CD14-positive monocyte (primary cell): ENCODE data around the gene FAM177A1. TPM values are rescaled to one million over a fixed set of nuclear protein-coding genes. Genes with fewer than 3 reads are reported as not detected.

ENCODE experiments used
- DNase-seq, 3 donors: peaks; one replicate each; pipeline ENCODE4 v3.0.0-alpha.2; 2011 to 2022
- H2AFZ ChIP-seq: 2 replicates; pipeline ENCODE4 v1.6.0; 2012; ENCODE audit warnings: mild to moderate bottlenecking, low read depth, low read length, inconsistent platforms; ENCODE audit not compliant: insufficient read depth, poor library complexity, severe bottlenecking
- H3K27ac ChIP-seq, 2 donors: 1 replicate in 1 of 2; 2 replicates in 1 of 2; pipeline ENCODE4 v1.5.1; 2012 to 2013; ENCODE audit warnings: low read length in 2 of 2, control low read depth in 1 of 2, inconsistent platforms in 1 of 2, low read depth in 1 of 2, mild to moderate bottlenecking in 1 of 2
- H3K27me3 ChIP-seq, 2 donors: one replicate each; pipeline versions ENCODE4 v1.6.0 to v1.6.1; 2011 to 2013; ENCODE audit warnings: low read length in 2 of 2; ENCODE audit not compliant: control insufficient read depth in 2 of 2, insufficient read depth in 2 of 2
- H3K36me3 ChIP-seq, 2 donors: replicated peaks in 1 of 2; 1 replicate in 1 of 2; 2 replicates in 1 of 2; pipeline versions ENCODE4 v1.5.1 to v1.6.1; 2012 to 2013; ENCODE audit warnings: low read length in 2 of 2, control low read depth in 1 of 2, inconsistent platforms in 1 of 2, mild to moderate bottlenecking in 1 of 2; ENCODE audit not compliant: insufficient read depth in 2 of 2, control insufficient read depth in 1 of 2
- H3K4me1 ChIP-seq, 2 donors: 1 replicate in 1 of 2; 2 replicates in 1 of 2; pipeline versions ENCODE4 v1.5.1 to v1.6.1; 2012 to 2013; ENCODE audit warnings: low read length in 2 of 2, control low read depth in 1 of 2, inconsistent platforms in 1 of 2, mild to moderate bottlenecking in 1 of 2, moderate library complexity in 1 of 2; ENCODE audit not compliant: insufficient read depth in 2 of 2, control insufficient read depth in 1 of 2
- H3K4me2 ChIP-seq: replicated peaks from 2 replicates; pipeline ENCODE3; 2012; ENCODE audit warnings: low read length, moderate library complexity, mild to moderate bottlenecking; ENCODE audit not compliant: poor library complexity, severe bottlenecking; ENCODE audit errors: extremely low read depth
- H3K4me3 ChIP-seq, 3 experiments: fragments of 200-600 bp in 1 of 3; sonication (generic) in 1 of 3; replicated peaks in 1 of 3; 1 replicate in 2 of 3; 2 replicates in 1 of 3; pipeline ENCODE4 v1.5.1; 2011 to 2013; ENCODE audit warnings: low read length in 3 of 3, mild to moderate bottlenecking in 3 of 3, control low read depth in 2 of 3, low read depth in 2 of 3, inconsistent platforms in 1 of 3, moderate library complexity in 1 of 3
- H3K79me2 ChIP-seq: 2 replicates; pipeline ENCODE4 v1.6.0; 2012; ENCODE audit warnings: mild to moderate bottlenecking, control low read depth, inconsistent platforms, low read length, moderate library complexity; ENCODE audit not compliant: insufficient read depth
- H3K9ac ChIP-seq: 2 replicates; pipeline ENCODE4 v1.6.0; 2017; ENCODE audit warnings: low read length, mild to moderate bottlenecking; ENCODE audit not compliant: insufficient read depth, poor library complexity, severe bottlenecking
- H3K9me3 ChIP-seq, 2 donors: replicated peaks in 1 of 2; 1 replicate in 1 of 2; 2 replicates in 1 of 2; pipeline versions ENCODE4 v1.5.1 to v1.6.1; 2012 to 2013; ENCODE audit warnings: low read length in 2 of 2, control low read depth in 1 of 2; ENCODE audit not compliant: control insufficient read depth in 1 of 2, insufficient read depth in 1 of 2
- H4K20me1 ChIP-seq: 2 replicates; pipeline ENCODE4 v1.6.0; 2012; ENCODE audit warnings: mild to moderate bottlenecking, low read length, control low read depth, moderate library complexity; ENCODE audit not compliant: insufficient read depth
- H3K27ac Mint-ChIP-seq, 7 donors: one replicate each; pipeline ENCODE4 v1.8.0; 2020; ENCODE audit warnings: mild to moderate bottlenecking in 7 of 7, mixed read lengths in 7 of 7, moderate library complexity in 6 of 7, inconsistent platforms in 2 of 7
- H3K27me3 Mint-ChIP-seq, 3 donors: one replicate each; pipeline ENCODE4 v1.8.0; 2021 to 2022; ENCODE audit warnings: low read depth in 3 of 3, mild to moderate bottlenecking in 3 of 3, mixed read lengths in 3 of 3, moderate library complexity in 3 of 3, inconsistent platforms in 1 of 3
- H3K36me3 Mint-ChIP-seq, 2 donors: one replicate each; pipeline ENCODE4 v1.8.0; 2020; ENCODE audit warnings: mixed read lengths in 2 of 2, inconsistent platforms in 1 of 2, mild to moderate bottlenecking in 1 of 2
- H3K4me1 Mint-ChIP-seq: one replicate; pipeline ENCODE4 v1.8.0; 2020; ENCODE audit warnings: mild to moderate bottlenecking, mixed read lengths
- H3K4me3 Mint-ChIP-seq, 2 donors: one replicate each; pipeline ENCODE4 v1.8.0; 2020; ENCODE audit warnings: mild to moderate bottlenecking in 2 of 2, mixed read lengths in 2 of 2, moderate library complexity in 1 of 2
- H3K9me3 Mint-ChIP-seq, 7 donors: one replicate each; pipeline ENCODE4 v1.8.0; 2020 to 2022; ENCODE audit warnings: mixed read lengths in 7 of 7, mild to moderate bottlenecking in 6 of 7, moderate library complexity in 6 of 7, inconsistent platforms in 2 of 7
- CTCF ChIP-seq: fragments of 200-600 bp; IDR thresholded peaks from one replicate; pipeline ENCODE4 v1.8.0; 2022; ENCODE audit warnings: antibody characterized with exemption, mild to moderate bottlenecking
- WGBS: methylation state at CpG from one replicate; pipeline ENCODE4 v1.1.5; 2013; ENCODE audit warnings: missing lambda C conversion rate; ENCODE audit not compliant: insufficient coverage; 5-methylcytosine and 5-hydroxymethylcytosine counted together
- intact Hi-C, 2 donors: fragments of 100-400 bp; cut with micrococcal nuclease; formaldehyde crosslinking; loops; one replicate each; pipeline versions ENCODE4 v1.15.0 to v1.15.1; 2023
- polyA plus RNA-seq, 3 donors: library from polyadenylated mRNA; depleted of rRNA in 1 of 3; unstranded in 2 of 3; stranded (reverse) in 1 of 3; fragments of 300-500 nt in 2 of 3; fragments of >200 nt in 1 of 3; fragmentation: Illumina TruSeq in 2 of 3; gene quantifications; 1 replicate in 2 of 3; 2 replicates in 1 of 3; pipeline ENCODE4 v1.2.3, GENCODE V29; 2012 to 2021

FAM177A1 gene
- polyA plus RNA-seq, 3 donors = 12.5 to 48.1 (median 29.4) TPM

GRCh38 chr14:35122696-35123387, 76.8 kb downstream of the FAM177A1 start:
- H3K9me3 Mint-ChIP-seq = peaks cover 0 to 3% (median 0%) of the 10 kb centered on the region in 7 donors
- peak overlapping the region; percentile 98 for H2AFZ ChIP-seq
- peak in 1 of 3 donors; percentile 3 for DNase-seq
- peak overlapping the region; percentile 93 for H3K9ac ChIP-seq
- H3K36me3 ChIP-seq = peaks cover 0 to 6% of the 10 kb centered on the region in 2 donors
- peak overlapping the region; percentile 78 for H3K4me2 ChIP-seq
- peak overlapping the region; percentile 98 to 100 (median 100) for H3K27ac Mint-ChIP-seq
- peak overlapping the region; percentile 86 to 99 for H3K27ac ChIP-seq
- no peaks in the 10 kb centered on the region for H3K9me3 ChIP-seq
- WGBS = 11% methylated on average over 8 of the region's 23 CpGs
- peaks cover 23 to 26% of the 10 kb centered on the region in 2 donors for H3K4me1 ChIP-seq
- peaks cover 0 to 2% (median 2%) of the 10 kb centered on the region in 3 donors for H3K27me3 Mint-ChIP-seq
- peak overlapping the region; percentile 94 to 99 for H3K4me3 Mint-ChIP-seq
- H3K4me3 ChIP-seq = peak overlapping the region; percentile 75 to 97 (median 96)
- H3K4me1 Mint-ChIP-seq = peaks cover 51% of the 10 kb centered on the region
- intact Hi-C loops = loop anchor here (2.0 to 10.0 kb wide), 10 partner anchors 76 to 692 kb away; partner anchors contain the start of genes NFKBIA (in 2 of the 2), PSMA6 (in 2 of the 2), FAM177A1 (in 1 of the 2) and SPTSSA (in 1 of the 2)
- TF ChIP-seq CTCF = no peak
- H3K27me3 ChIP-seq = no peaks in the 10 kb centered on the region
- peaks cover 75% of the 10 kb centered on the region for H3K79me2 ChIP-seq
- peaks cover 20 to 32% of the 10 kb centered on the region in 2 donors for H3K36me3 Mint-ChIP-seq
- H4K20me1 ChIP-seq = peaks cover 2% of the 10 kb centered on the region

- Mint-ChIP-seq H3K27me3 (peaks cover 0 to 2% (median 2%) of the 10 kb centered on the region in 3 donors), H3K4me1 (peaks cover 52% of the 10 kb centered on the region), H3K4me3 (peak overlapping the region; percentile 94 to 99), H3K36me3 (peaks cover 25 to 35% of the 10 kb centered on the region in 2 donors), H3K27ac (peak overlapping the region; percentile 98 to 100 (median 100)), H3K9me3 (peaks cover 0 to 3% (median 0%) of the 10 kb centered on the region in 7 donors)
- H3K9ac ChIP-seq = peak overlapping the region; percentile 93
- peaks cover 23 to 26% of the 10 kb centered on the region in 2 donors for H3K4me1 ChIP-seq
- peaks cover 0 to 10% of the 10 kb centered on the region in 2 donors for H3K36me3 ChIP-seq
- no peaks in the 10 kb centered on the region for H3K9me3 ChIP-seq
- peaks cover 72% of the 10 kb centered on the region for H3K79me2 ChIP-seq
- H2AFZ ChIP-seq = peak overlapping the region; percentile 98
- WGBS = 73% methylated on average over 2 of the region's 3 CpGs
- peak overlapping the region; percentile 78 for H3K4me2 ChIP-seq
- intact Hi-C loops = loop anchor here (2.0 to 10.0 kb wide), 10 partner anchors 76 to 691 kb away; partner anchors contain the start of genes NFKBIA (in 2 of the 2), PSMA6 (in 2 of the 2), FAM177A1 (in 1 of the 2) and SPTSSA (in 1 of the 2)
- DNase-seq = no peak
- no peak for TF ChIP-seq CTCF
- no peaks in the 10 kb centered on the region for H3K27me3 ChIP-seq
- H3K4me3 ChIP-seq = peak overlapping the region; percentile 75 to 97 (median 96)
- peak overlapping the region in 1 of 2 donors; percentile 99 for H3K27ac ChIP-seq
- H4K20me1 ChIP-seq = no peaks in the 10 kb centered on the region
These were observed 77.3 kb downstream of the FAM177A1 start for GRCh38 chr14:35123388-35123703.
